Choroid plexus epithelial cell (primary cell): ENCODE results near the gene HYAL2.
A peak's percentile ranks its signal among the peaks of the same experiment; 100 is the strongest.

Source experiments
- DNase-seq: peaks from one replicate; pipeline ENCODE4 v3.0.0-alpha.2; 2010; ENCODE audit warnings: low read depth
- H3K4me3 ChIP-seq: 2 replicates; pipeline ENCODE4 v1.5.1; 2011; ENCODE audit warnings: low read depth, mild to moderate bottlenecking, control low read depth, low read length, moderate library complexity
- TF ChIP-seq, protein P1 (sequence below): conservative IDR thresholded peaks from 2 replicates; pipeline ENCODE4 v1.5.1; 2011; ENCODE audit warnings: low read depth, mild to moderate bottlenecking, control low read depth, inconsistent platforms, low read length, moderate library complexity

The HYAL2 gene

DNA sequence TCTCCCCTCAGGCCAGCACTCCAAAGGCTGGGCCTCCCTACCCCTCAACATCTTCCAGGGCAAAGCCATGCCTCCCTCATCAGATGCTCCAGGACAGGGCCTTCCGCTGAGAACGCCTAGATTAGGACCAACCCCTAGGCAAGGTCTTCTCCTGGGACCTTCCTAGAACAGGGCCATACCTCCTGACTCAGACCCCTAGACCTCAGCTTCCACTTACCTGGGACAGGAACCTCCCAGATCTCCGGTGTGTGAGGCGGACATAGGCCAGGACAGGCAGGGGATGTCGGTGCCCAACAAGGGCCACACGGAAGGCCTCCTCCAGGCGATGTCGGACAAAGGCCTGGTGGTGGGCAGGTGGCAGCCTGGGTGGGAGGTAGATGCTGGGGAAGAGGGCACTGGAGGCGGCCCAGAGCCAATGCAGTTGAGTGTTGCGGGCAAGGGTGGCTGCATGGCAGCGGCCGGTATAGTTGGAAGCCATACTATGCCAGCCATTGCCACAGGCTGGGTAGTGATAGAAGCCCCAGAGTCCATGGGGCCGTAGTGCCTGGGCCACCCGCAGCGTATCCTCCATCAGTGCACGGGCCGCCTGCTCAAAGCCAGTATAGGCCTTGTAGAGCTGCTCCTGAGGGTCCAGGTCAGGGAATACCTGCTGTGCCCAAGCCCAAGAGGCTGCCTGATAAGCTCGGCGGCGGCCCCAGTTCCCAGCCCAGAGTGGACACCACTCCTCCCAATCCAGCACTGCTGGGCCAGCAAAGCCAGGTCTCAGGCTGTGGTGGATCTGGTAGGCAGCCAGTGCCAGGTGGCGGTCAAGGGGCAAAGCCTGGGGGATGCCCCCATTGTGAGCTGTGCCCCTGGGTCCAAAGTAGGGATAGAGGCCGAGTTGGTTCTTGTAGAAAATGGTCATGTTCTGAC lies 27.8 kb downstream of the HYAL2 start:
- TF ChIP-seq, protein P1, sequence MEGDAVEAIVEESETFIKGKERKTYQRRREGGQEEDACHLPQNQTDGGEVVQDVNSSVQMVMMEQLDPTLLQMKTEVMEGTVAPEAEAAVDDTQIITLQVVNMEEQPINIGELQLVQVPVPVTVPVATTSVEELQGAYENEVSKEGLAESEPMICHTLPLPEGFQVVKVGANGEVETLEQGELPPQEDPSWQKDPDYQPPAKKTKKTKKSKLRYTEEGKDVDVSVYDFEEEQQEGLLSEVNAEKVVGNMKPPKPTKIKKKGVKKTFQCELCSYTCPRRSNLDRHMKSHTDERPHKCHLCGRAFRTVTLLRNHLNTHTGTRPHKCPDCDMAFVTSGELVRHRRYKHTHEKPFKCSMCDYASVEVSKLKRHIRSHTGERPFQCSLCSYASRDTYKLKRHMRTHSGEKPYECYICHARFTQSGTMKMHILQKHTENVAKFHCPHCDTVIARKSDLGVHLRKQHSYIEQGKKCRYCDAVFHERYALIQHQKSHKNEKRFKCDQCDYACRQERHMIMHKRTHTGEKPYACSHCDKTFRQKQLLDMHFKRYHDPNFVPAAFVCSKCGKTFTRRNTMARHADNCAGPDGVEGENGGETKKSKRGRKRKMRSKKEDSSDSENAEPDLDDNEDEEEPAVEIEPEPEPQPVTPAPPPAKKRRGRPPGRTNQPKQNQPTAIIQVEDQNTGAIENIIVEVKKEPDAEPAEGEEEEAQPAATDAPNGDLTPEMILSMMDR: no peak
- DNase-seq: no peak
- H3K4me3 ChIP-seq: no peak overlapping the region

DNA sequence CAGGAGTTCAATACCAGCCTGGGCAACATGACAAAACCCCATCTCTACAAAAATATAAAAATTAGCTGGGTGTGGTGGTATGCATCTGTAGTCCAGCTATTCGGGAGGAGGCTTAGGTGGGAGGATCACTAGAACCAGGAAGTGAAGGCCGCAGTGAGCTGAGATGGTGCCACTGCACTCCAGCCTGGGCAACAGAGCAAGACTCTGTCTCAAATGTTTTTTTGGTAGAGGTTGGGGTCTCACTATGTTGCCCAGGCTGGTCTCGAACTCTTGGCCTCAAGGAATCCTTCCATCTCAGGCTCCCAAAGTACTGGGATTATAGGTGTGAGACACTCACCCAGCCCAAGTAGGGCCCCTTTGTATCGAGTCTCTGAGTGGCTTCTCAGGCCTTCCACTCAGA lies 28.5 kb downstream of the HYAL2 start:
- no peak overlapping the region for H3K4me3 ChIP-seq
- TF ChIP-seq, protein P1: no peak
- no peak for DNase-seq

DNA sequence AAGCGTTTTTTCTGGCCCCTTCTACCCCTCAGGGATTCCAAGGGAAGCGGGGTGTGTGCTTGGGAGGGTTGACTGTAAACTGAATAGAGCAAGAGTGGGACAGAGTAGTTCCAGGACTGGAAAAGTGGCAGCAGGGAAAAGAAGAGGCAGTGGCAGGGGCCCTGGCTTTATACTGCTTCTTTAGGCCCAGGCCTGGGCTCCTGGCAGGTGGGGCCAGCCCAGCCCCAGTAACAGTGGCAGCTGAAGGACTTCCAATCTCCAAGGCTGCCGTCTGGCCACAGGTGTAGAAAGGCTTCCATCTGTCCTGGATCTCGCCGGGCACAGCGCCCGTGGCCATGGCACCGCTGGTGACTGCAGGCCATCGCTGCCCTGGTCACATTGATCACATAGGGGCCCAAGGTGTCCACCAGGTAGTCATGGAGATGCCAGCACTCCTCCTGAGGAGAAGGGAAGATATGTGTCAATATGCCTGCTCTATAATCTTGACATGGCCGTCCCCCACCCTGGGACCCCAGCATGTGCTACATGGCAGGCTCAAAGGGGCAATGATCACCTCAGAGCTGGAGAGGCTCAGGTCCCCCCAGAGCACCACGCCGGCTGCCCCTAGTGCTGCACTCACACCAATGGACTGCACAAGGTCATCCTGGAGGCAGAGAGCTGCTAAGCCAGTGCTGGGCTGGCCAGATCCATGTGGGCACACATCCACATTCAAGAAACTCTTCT lies 29.3 kb downstream of the HYAL2 start:
- DNase-seq: no peak
- no peak overlapping the region for H3K4me3 ChIP-seq
- TF ChIP-seq, protein P1: no peak

DNA sequence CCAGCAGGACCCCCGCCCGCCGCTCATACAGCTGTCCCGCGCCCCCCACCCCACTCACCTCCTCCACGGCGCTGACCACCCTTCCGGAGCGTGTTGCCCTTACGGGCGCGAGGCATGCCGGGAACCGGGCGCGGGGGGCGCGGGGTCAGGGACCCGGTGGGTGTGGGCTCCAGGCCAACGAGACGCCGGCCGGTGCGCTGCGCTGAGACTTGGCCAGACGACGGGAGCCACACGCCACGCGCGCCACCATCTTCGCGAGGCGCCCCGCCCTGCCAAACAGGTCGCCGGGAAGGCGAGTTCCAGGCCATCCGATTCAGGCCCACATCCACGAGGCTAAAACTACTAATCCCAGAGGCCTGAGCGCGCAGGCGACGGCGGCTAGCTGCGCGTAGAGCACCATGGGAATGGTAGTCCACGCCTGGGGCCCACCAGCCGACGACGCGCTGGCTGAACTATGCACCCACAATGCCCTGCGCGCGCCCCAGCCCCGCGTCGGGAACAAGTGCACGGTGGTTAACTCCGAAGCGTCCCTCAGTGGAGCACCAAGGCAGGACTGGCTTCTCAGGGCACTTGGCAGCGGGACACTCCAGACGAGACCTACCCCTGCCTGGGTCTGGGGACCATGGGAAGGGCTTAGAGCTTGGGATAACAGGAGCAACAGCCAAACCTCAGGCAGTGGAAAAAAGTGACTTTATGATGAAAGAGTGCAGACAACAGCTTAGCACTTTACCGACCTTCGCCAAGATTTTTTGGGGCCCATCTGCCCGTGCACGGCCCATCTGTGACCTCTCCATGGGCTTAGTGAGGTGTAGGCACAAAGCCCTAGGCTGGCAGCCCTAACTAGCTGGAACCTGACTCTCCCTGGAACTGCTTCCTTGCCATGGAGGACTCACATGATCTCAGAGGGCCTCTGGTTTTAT lies 30.1 kb downstream of the HYAL2 start, which contains the start of gene IFRD2:
TSS of gene IFRD2 (minus strand) at position 271 of the 920 bp plus-strand sequence. CDS start at position 116, 155 bp downstream.
- H3K4me3 ChIP-seq: peak within 1 kb of the TSS; percentile 88
- TF ChIP-seq, protein P1: no peak
- peak; percentile 99 for DNase-seq

DNA sequence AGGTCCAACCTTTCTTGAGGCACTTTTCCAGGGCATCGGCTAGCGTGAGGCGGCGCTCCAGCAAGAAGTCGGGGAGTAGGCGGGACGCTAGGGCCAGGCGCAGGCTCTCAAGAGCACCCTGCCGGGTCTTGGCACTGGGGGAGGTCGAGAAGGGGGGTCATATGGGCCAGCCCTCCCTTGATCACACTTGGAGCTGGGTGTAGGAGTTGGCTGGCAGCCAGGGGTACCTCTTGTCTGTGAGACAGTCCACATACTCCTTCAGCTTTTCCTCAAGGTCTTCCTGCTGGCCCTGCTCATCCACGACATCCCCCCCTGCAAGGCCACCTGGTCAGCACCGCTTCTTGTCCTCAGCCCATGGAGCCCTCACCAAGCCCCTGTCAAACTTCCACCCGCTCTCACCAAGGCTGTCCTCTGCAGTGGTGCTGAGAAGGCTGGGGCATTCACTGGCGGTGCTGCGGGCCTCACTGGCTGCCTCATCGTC lies 32.3 kb downstream of the HYAL2 start:
- TF ChIP-seq, protein P1: no peak
- H3K4me3 ChIP-seq: no peak overlapping the region

DNA sequence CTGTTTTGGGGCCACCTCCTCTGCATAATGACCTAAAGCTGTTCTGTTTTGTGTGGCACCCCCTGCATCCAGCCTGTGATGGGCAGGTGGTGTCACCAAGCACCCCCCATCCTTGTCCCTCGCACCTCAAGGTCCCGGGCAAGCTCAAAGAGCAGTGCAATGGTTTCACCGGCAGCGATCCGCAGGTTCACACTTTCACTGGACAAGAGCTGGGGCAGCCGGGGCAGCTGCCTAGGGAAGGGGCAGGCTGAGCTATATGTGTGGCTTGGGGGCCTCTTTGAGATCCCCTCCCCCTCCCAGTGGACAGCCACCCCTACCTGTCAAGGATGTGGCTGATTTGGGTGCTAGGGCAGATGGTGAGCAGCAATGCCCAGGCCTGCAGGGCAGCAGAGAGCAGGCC lies 33.4 kb downstream of the HYAL2 start:
- DNase-seq: no peak
- TF ChIP-seq, protein P1: no peak
- H3K4me3 ChIP-seq: no peak overlapping the region

More for the DNA sequence above, 32.3 kb downstream of the HYAL2 start:
- no peak for DNase-seq
